GM18502 (cell line): Measurements from ENCODE around the gene CRIP3.

ENCODE experiments used
- ATAC-seq: cut with Tn5 transposase; IDR thresholded peaks from one replicate; pipeline ENCODE4 v1.9.1; 2021; ENCODE audit warnings: mild to moderate bottlenecking; ENCODE audit not compliant: unreplicated experiment, poor library complexity

CRIP3 gene

DNA sequence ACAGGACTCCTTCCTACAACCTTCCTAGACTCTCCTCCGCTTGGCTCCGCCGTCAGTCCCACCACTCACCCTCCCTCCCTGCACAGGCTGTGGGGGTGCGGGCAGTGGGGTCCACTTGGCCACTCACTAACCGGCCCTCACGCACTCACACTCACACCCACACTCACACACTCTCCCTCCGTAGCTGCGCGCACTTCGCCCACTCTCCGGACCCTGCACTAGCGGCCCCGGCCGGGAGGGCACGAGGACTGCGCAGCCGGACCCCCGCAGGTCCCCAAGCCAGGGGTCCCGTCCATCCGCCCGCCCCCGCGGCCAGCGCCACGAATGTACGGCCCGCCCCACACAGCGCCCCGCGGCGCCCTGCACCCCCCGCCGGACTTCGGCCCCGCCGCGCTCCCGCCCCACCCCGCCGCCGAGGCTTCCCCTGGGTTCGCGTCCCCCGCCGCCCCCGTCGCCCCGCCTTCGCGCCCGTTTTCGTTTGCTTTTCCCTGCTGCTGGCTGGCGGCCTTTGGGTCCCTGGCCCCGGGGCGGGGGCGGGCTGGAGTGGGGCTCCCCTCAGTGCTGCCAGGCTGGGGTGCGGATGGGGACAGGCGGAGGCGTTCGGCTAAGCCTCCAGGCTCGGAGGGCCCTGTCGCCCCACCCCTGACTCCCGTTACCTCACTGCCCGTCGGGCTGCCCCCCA, 33.6 kb downstream of the CRIP3 start:
- ATAC-seq = no peak

DNA sequence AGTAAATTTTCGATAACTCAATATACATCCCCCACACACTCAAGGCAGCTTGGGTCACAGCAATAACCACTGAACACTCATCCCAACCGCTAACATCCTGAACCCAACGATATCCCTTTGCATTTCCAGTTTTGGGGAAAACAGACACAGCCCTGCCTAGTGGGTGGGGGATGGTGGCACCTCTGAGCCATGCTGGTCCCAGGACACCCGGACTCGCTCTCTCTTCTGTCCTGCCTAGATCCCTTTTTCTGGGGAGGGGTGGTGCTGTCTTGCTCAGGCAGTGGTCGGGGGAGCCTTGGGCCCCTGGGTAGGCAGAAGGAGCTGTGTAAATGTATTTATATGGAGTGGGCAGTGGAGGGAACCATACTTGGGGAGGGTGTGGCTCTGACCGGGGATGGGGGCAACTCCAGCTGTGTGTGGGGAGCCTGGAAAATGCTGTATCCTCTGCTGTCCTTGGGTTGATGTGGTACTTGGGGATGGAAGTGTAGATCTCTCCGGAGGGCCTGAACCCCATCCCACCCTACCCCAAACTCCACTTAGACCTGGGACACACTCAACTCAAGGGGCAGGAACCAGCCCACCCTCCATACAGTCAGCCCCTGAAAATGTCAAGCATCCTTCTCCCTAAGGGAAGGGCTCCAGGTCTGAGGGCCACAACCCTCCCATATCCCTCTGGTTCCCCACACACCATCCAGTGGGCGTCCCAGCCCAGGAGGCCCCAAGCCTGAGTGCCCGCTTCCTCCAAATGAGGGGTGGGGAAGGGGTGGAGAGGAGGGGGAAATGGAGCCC, 34.3 kb downstream of the CRIP3 start:
- no peak for ATAC-seq

- ATAC-seq = no peak
Measured at GRCh38 chr6:43273707-43274106, 34.9 kb downstream of the CRIP3 start.

GRCh38 chr6:43271944-43272343, 36.7 kb downstream of the CRIP3 start:
- no peak for ATAC-seq

DNA sequence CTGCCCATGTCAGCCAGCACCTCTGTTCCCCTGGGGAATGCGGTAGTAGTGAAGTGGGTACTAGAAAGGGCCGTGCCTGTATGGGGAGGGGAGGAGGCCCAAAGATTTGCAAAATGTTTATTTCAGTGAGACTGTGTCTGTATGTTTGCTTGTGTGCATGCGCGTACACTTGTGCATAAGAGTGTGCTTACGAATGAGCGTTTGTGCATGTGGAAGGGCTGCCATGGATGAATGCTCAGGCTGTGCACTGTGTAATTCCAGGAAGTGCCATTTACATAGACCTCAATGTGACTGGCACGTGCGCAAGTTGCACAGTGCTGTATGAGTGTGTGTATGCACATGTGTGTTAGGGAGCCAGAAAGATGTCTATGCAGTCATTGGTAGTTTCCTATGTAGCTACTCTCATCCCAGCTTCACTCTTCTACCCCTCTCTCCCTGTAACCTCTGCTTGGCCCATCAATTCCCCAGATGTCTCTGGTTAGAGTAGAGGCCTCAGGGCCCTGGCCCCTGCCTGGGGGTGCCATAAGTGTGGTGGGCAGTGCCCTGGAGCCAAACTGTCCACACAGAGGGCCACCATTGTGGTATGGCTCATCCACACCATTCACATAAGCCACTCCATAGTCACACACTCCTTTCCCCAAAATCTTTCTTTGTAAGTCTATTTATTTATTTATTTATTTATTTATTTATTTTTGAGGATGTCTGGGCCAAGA, 37.4 kb downstream of the CRIP3 start:
- no peak for ATAC-seq

GRCh38 chr6:43269273-43270007, 39.2 kb downstream of the CRIP3 start:
- no peak for ATAC-seq

DNA sequence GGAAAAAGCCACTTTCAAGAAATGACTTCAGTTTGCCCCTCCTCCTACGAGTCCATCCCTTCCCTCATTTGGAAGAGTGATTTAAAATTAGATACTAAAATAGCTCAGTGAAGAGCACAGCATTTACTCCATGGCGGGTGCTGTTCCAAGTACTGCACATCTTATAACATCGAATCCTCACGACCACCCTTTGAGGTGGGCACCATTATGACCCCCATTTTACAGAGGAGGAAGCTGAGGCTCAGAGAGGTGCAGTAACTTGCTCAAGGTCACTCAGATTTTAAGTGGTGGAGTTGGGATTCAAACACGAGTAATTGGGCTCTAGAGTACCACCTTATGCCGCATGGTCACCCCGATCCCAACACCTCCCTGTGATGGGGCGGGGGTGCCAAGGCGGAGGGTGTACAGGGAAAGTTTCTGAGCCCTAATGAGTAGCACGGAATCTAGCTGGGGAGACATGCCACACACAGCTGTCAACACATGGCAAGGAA, 39.8 kb downstream of the CRIP3 start:
- ATAC-seq = no peak

GRCh38 chr6:43268355-43268700, 40.3 kb downstream of the CRIP3 start:
- no peak for ATAC-seq

DNA sequence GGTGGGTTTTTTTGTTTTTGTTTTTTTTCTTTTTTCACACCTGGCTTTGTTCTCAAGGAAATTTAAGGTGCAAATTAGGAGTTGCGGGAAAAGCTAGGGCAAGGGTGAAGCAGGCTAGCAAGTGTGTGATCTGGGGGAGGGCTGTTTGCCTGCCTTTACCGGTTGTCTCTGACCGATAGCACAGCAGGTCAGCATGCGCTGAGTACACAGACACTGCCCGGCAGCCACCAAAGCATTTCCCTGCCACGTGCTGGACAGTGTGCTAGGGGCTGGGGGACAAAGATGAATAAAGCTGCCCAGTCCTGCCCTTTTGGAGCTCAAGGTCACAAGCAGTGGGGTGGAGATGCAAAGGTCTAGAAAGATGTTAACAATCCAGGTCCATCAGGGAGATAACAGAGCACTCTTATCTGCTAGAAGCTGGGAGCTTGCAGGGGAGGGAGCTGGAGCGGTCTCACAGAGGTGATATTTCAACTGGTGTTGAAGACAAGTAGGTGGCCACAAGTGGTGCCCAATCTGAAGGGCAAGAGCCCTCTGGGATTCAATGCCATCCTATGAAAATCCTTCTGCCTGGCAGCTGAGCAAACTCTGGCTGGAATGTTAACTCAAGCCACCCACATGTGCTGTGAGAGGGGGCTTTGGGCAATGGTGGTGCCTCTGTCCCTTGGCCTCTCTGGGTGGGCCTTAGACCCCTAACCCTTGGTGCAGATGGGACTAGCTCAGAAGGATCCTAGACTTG, 40.8 kb downstream of the CRIP3 start:
- ATAC-seq = no peak

- ATAC-seq = no peak
Measured at GRCh38 chr6:43265564-43265963, 43.1 kb downstream of the CRIP3 start.

GRCh38 chr6:43264599-43265145, 44.0 kb downstream of the CRIP3 start:
- no peak for ATAC-seq

GRCh38 chr6:43263314-43264178, 45.1 kb downstream of the CRIP3 start:
- peak; percentile 63 for ATAC-seq

DNA sequence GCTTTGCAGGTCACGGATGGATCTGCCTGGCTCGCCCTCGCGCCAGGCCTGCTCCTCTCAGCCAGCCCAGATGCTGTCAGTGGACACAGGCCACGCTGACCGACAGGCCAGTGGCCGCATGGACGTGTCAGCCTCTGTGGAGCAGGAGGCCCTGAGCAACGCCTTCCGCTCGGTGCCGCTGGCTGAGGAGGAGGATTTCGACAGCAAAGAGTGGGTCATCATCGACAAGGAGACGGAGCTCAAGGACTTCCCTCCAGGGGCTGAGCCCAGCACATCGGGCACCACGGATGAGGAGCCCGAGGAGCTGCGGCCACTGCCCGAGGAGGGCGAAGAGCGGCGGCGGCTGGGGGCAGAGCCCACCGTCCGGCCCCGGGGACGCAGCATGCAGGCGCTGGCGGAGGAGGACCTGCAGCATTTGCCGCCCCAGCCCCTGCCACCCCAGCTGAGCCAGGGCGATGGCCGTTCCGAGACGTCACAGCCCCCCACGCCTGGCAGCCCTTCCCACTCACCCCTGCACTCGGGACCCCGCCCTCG, 45.8 kb downstream of the CRIP3 start:
- no peak for ATAC-seq

DNA sequence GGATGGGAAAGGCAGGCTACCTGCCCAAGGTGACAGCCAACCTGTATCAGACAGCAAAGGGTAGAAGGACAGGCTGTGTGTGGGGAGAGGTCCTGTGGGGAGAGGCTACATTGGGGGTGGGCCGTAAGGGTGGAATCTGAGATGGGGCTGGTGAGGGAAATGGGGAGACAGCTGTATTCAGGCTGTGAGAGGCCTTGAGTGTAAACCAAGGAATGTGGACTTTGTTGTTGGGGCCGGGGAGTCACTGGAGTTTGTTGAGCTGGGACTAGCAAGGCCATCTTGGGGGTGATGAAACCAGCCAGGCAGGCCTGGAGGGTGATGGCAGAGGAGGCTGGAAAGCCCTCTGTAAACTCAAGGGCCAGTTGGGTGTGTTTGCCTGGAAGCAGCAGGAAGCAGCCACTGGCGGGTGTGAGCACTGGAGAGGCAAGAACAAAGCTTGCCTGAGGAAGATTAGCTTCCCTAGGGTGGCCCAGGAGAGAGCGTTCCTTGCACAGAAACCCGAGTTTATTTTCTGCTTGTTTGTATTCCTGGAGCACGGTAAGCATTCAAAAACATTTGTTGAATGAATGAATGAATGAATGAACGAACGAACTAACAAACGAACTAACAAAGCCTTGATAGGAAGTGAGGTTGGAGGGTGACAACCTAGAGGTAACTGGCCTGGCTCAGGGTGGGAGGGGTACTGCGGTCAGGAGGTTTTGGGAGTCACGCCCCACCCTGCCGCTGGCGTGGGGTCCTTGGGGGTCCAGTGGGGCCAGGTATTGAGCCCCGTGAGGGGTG, 46.4 kb downstream of the CRIP3 start:
- ATAC-seq = no peak

- no peak for ATAC-seq
Measured at GRCh38 chr6:43261198-43261597, 47.4 kb downstream of the CRIP3 start.

DNA sequence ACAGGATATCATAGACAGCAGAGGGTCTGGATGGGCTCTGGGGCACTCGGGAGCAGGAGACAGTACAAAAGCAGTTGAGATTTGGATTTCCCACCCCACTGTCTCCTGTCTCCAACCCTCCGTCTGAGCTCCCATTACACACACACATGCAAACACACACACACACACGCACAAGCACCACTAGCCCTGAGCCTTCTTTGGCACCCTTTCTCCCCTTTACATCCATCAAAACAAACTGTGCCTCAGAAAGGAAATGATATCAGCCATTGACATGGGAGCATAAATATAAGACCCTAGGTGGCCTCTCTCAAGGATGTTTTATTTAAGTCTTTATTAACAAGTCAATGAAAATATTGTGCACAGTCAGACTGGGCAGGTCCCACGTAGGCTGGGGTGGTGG, 47.8 kb downstream of the CRIP3 start:
- no peak for ATAC-seq

DNA sequence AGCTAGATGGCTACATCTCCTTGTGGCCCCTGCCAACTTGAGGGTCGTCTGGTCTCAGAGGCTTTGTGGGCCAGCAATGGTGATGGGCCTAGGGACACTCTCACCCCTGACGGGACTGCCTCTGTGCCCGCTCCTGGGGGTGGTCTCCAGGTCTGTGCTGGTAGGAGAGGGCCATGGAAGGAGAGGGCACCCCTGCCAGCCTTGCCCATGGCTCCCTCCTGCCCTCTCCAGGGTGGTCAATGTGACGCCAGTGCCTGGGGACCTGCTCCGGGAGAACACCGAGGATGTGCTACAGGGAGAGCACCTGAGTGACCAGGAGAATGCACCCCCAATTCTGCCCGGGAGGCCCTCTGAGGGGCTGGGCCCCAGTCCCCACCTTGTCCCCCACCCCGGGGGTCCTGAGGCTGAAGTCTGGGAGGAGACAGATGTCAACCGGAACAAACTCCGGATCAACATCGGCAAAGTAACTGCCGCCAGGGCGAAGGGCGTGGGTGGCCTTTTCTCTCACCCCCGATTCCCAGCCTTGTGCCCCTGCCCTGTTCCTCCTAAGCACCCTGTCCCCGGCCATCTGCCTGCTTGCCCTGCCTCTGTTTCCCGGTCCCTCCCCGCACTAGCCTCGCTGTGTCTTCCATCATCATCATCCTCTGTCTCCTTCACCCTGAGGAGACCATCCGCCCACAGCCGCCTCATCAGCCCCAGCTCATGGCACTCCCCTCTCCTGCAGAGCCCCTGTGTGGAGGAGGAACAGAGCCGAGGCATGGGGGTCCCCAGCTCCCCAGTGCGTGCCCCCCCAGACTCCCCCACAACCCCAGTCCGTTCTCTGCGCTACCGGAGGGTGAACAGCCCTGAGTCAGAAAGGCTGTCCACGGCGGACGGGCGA, 49.6 kb downstream of the CRIP3 start:
- ATAC-seq = no peak
